CD4-positive, alpha-beta memory T cell (primary cell): ENCODE results near the gene TGFB1. TPM values are rescaled to one million over a fixed set of nuclear protein-coding genes. Genes with fewer than 3 reads are reported as not detected.
A peak's percentile ranks its signal among the peaks of the same experiment; 100 is the strongest.

Source experiments
- CTCF ChIA-PET: fragments of 350-600 bp; sonication (Branson Sonifier 250); formaldehyde crosslinking; loops from one replicate; lab custom pipeline; 2021; ENCODE audit warnings: inconsistent platforms; ENCODE audit not compliant: partially characterized antibody; lab: Charles Lee
- POLR2A ChIA-PET: fragments of 350-600 bp; sonication (Branson Sonifier 250); formaldehyde crosslinking; loops from one replicate; lab custom pipeline; 2021; ENCODE audit not compliant: partially characterized antibody; lab: Charles Lee
- DNase-seq, 5 donors: peaks; one replicate each; pipeline versions ENCODE4 v3.0.0 to v3.0.0-alpha.2; 2020 to 2022; ENCODE audit warnings: mixed read lengths in 1 of 5
- H3K27ac ChIP-seq: one replicate; pipeline ENCODE4 v1.7.0; 2013; ENCODE audit warnings: low read depth, low read length
- H3K27me3 ChIP-seq: 2 replicates; pipeline ENCODE4 v1.7.0; 2013; ENCODE audit warnings: mild to moderate bottlenecking, low read length, moderate library complexity; ENCODE audit not compliant: insufficient read depth
- H3K36me3 ChIP-seq: 2 replicates; pipeline ENCODE4 v1.7.0; 2013; ENCODE audit warnings: mild to moderate bottlenecking, low read length, moderate library complexity; ENCODE audit not compliant: insufficient read depth
- H3K4me1 ChIP-seq: 2 replicates; pipeline ENCODE4 v1.7.0; 2013; ENCODE audit warnings: mild to moderate bottlenecking, low read length, moderate library complexity; ENCODE audit not compliant: insufficient read depth
- H3K4me3 ChIP-seq, 2 donors: one replicate each; pipeline ENCODE4 v1.7.0; 2013; ENCODE audit warnings: low read length in 2 of 2, mild to moderate bottlenecking in 1 of 2
- H3K9me3 ChIP-seq, 2 donors: one replicate each; pipeline ENCODE4 v1.7.0; 2013; ENCODE audit warnings: low read length in 2 of 2, control low read depth in 1 of 2; ENCODE audit not compliant: control insufficient read depth in 1 of 2
- H3K27ac Mint-ChIP-seq, 7 donors: one replicate each; pipeline ENCODE4 v1.8.0; 2020 to 2021; ENCODE audit warnings: mixed read lengths in 7 of 7, mild to moderate bottlenecking in 6 of 7, inconsistent platforms in 3 of 7, moderate library complexity in 3 of 7
- H3K27me3 Mint-ChIP-seq, 2 donors: one replicate each; pipeline ENCODE4 v1.8.0; 2020 to 2021; ENCODE audit warnings: mixed read lengths in 2 of 2
- H3K36me3 Mint-ChIP-seq, 2 donors: one replicate each; pipeline ENCODE4 v1.8.0; 2020 to 2021; ENCODE audit warnings: mixed read lengths in 2 of 2, inconsistent platforms in 1 of 2, mild to moderate bottlenecking in 1 of 2
- H3K4me1 Mint-ChIP-seq, 4 donors: one replicate each; pipeline ENCODE4 v1.8.0; 2020 to 2021; ENCODE audit warnings: mixed read lengths in 4 of 4, mild to moderate bottlenecking in 1 of 4
- H3K4me3 Mint-ChIP-seq, 8 donors: one replicate each; pipeline ENCODE4 v1.8.0; 2020 to 2021; ENCODE audit warnings: mixed read lengths in 8 of 8, mild to moderate bottlenecking in 7 of 8, moderate library complexity in 6 of 8, inconsistent platforms in 3 of 8
- H3K9me3 Mint-ChIP-seq, 8 donors: one replicate each; pipeline ENCODE4 v1.8.0; 2020 to 2021; ENCODE audit warnings: mixed read lengths in 8 of 8, mild to moderate bottlenecking in 5 of 8, inconsistent platforms in 3 of 8, moderate library complexity in 1 of 8
- intact Hi-C: fragments of 100-400 bp; cut with micrococcal nuclease; formaldehyde crosslinking; loops from one replicate; pipeline ENCODE4 v1.15.1; 2023
- polyA plus RNA-seq, 2 donors: library from polyadenylated mRNA; unstranded; fragments of 300-500 nt; fragmentation: Illumina TruSeq; gene quantifications; one replicate each; pipeline ENCODE4 v1.2.3, GENCODE V29; 2021
- total RNA-seq, 2 experiments: library from RNA; stranded (reverse); gene quantifications; one replicate each; pipeline ENCODE4 v1.2.3, GENCODE V29; 2021

The TGFB1 gene
- total and polyA plus RNA-seq, 4 experiments from 2014 or later: 28.1 to 143 (median 110) TPM

- Mint-ChIP-seq H3K4me1 (peaks cover 76 to 99% (median 86%) of the 10 kb centered on the region in 4 donors), H3K9me3 (peaks cover 0 to 4% (median 0%) of the 10 kb centered on the region in 8 donors), H3K27me3 (no peaks in the 10 kb centered on the region), H3K36me3 (peaks cover 71 to 99% of the 10 kb centered on the region in 2 donors), H3K27ac (peak overlapping the region; percentile 95 to 100 (median 99)), H3K4me3 (peak overlapping the region in 7 of 8 donors; percentile 14 to 85 (median 42))
- H3K27me3 ChIP-seq: no peaks in the 10 kb centered on the region
- ChIA-PET POLR2A (interaction anchor here (0.8 to 26.9 kb wide), 7 partner anchors 9 to 140 kb away, joined by 3 to 711 read pairs (median 16); partner anchors contain the start of genes CCDC97, DMAC2, HNRNPUL1 and TGFB1), CTCF (interaction anchor here (1.0 to 12.4 kb wide), 6 partner anchors 8 to 95 kb away, joined by 3 to 165 read pairs (median 6); partner anchors contain the start of gene HNRNPUL1)
- no peaks in the 10 kb centered on the region for H3K9me3 ChIP-seq
- no peak for DNase-seq
- H3K4me1 ChIP-seq: peaks cover 92% of the 10 kb centered on the region
- H3K4me3 ChIP-seq: peak overlapping the region in 1 of 2 donors; percentile 6
- intact Hi-C loops: no loop called here
- peak overlapping the region; percentile 76 for H3K27ac ChIP-seq
- peaks cover 71% of the 10 kb centered on the region for H3K36me3 ChIP-seq
Observed at GRCh38 chr19:41299046-41299754, 54.5 kb downstream of the TGFB1 start.

- Histone ChIP-seq H3K4me3 (no peak overlapping the region), H3K27ac (peak overlapping the region; percentile 76), H3K4me1 (peaks cover 85% of the 10 kb centered on the region), H3K9me3 (no peaks in the 10 kb centered on the region), H3K27me3 (no peaks in the 10 kb centered on the region), H3K36me3 (peaks cover 71% of the 10 kb centered on the region)
- ChIA-PET CTCF (interaction anchor here (1.0 to 12.4 kb wide), 5 partner anchors 8 to 95 kb away, joined by 3 to 165 read pairs (median 5); partner anchors contain the start of gene HNRNPUL1), POLR2A (interaction anchor here (0.6 to 26.9 kb wide), 8 partner anchors 10 to 272 kb away, joined by 3 to 711 read pairs (median 4); partner anchors contain the start of genes CCDC97, DMAC2 and HNRNPUL1)
- Mint-ChIP-seq H3K27me3 (no peaks in the 10 kb centered on the region), H3K4me1 (peaks cover 72 to 92% (median 82%) of the 10 kb centered on the region in 4 donors), H3K9me3 (peaks cover 0 to 4% (median 0%) of the 10 kb centered on the region in 8 donors), H3K36me3 (peaks cover 69 to 99% of the 10 kb centered on the region in 2 donors), H3K4me3 (peak overlapping the region in 7 of 8 donors; percentile 59 to 85 (median 70)), H3K27ac (peak overlapping the region; percentile 95 to 100 (median 99))
- peak; percentile 47 to 80 (median 56) for DNase-seq
- intact Hi-C loops: no loop called here
Observed at GRCh38 chr19:41298348-41298964, 55.3 kb downstream of the TGFB1 start.

GRCh38 chr19:41297628-41298347 is 55.9 kb downstream of the TGFB1 start:
- Mint-ChIP-seq H3K36me3 (peaks cover 68 to 99% of the 10 kb centered on the region in 2 donors), H3K9me3 (peaks cover 0 to 4% (median 0%) of the 10 kb centered on the region in 8 donors), H3K27ac (peak overlapping the region; percentile 95 to 100 (median 99)), H3K4me3 (peak overlapping the region in 7 of 8 donors; percentile 59 to 85 (median 70)), H3K4me1 (peaks cover 67 to 85% (median 77%) of the 10 kb centered on the region in 4 donors), H3K27me3 (no peaks in the 10 kb centered on the region)
- POLR2A ChIA-PET: interaction anchor here (0.6 to 26.9 kb wide), 10 partner anchors 8 to 272 kb away, joined by 3 to 711 read pairs (median 3); partner anchors contain the start of genes CCDC97, DMAC2 and HNRNPUL1
- peak in 4 of 5 donors; percentile 37 to 66 (median 44) for DNase-seq
- no peaks in the 10 kb centered on the region for H3K9me3 ChIP-seq
- intact Hi-C loops: no loop called here
- H3K4me1 ChIP-seq: peaks cover 78% of the 10 kb centered on the region
- H3K4me3 ChIP-seq: no peak overlapping the region
- CTCF ChIA-PET: interaction anchor here (1.0 to 12.4 kb wide), 5 partner anchors 9 to 94 kb away, joined by 3 to 165 read pairs (median 5); partner anchors contain the start of gene HNRNPUL1
- H3K27ac ChIP-seq: peak overlapping the region; percentile 76
- H3K36me3 ChIP-seq: peaks cover 77% of the 10 kb centered on the region
- H3K27me3 ChIP-seq: no peaks in the 10 kb centered on the region

GRCh38 chr19:41296433-41296871 is 57.3 kb downstream of the TGFB1 start:
- peak in 1 of 5 donors; percentile 58 for DNase-seq
- H3K4me1 ChIP-seq: peaks cover 65% of the 10 kb centered on the region
- peaks cover 59 to 72% (median 67%) of the 10 kb centered on the region in 4 donors for H3K4me1 Mint-ChIP-seq
- peak overlapping the region in 6 of 8 donors; percentile 12 to 85 (median 58) for H3K4me3 Mint-ChIP-seq
- CTCF ChIA-PET: interaction anchor here (1.0 to 6.5 kb wide), 2 partner anchors 10 to 57 kb away, joined by 4 to 54 read pairs; partner anchors contain the start of gene TGFB1
- no peaks in the 10 kb centered on the region for H3K27me3 Mint-ChIP-seq
- H3K27me3 ChIP-seq: no peaks in the 10 kb centered on the region
- intact Hi-C loops: no loop called here
- POLR2A ChIA-PET: interaction anchor here (1.0 to 26.9 kb wide), 6 partner anchors 12 to 176 kb away, joined by 3 to 711 read pairs (median 10); partner anchors contain the start of genes CCDC97 and HNRNPUL1
- no peak overlapping the region for H3K4me3 ChIP-seq
- H3K27ac ChIP-seq: peak overlapping the region; percentile 76
- H3K9me3 Mint-ChIP-seq: peaks cover 0 to 4% (median 0%) of the 10 kb centered on the region in 8 donors
- peak overlapping the region; percentile 95 to 100 (median 99) for H3K27ac Mint-ChIP-seq
- peaks cover 66 to 98% of the 10 kb centered on the region in 2 donors for H3K36me3 Mint-ChIP-seq
- no peaks in the 10 kb centered on the region for H3K9me3 ChIP-seq
- H3K36me3 ChIP-seq: peaks cover 84% of the 10 kb centered on the region

GRCh38 chr19:41295499-41295898 is 58.2 kb downstream of the TGFB1 start:
- Histone ChIP-seq H3K27ac (no peak overlapping the region), H3K4me1 (peaks cover 55% of the 10 kb centered on the region), H3K4me3 (no peak overlapping the region), H3K9me3 (no peaks in the 10 kb centered on the region), H3K27me3 (no peaks in the 10 kb centered on the region), H3K36me3 (peaks cover 84% of the 10 kb centered on the region)
- intact Hi-C loops: no loop called here
- ChIA-PET CTCF (interaction anchor here (6.5 kb wide), 1 partner anchor 11 kb away, joined by 54 read pairs; no protein-coding TSS in a partner anchor), POLR2A (interaction anchor here (1.0 to 26.9 kb wide), 4 partner anchors 13 to 175 kb away, joined by 3 to 711 read pairs (median 48); partner anchors contain the start of genes CCDC97 and HNRNPUL1)
- H3K36me3 Mint-ChIP-seq: peaks cover 67 to 96% of the 10 kb centered on the region in 2 donors
- H3K27me3 Mint-ChIP-seq: no peaks in the 10 kb centered on the region
- no peak for DNase-seq
- H3K4me1 Mint-ChIP-seq: peaks cover 50 to 62% (median 61%) of the 10 kb centered on the region in 4 donors
- peak overlapping the region in 1 of 8 donors; percentile 35 for H3K4me3 Mint-ChIP-seq
- peaks cover 0 to 4% (median 0%) of the 10 kb centered on the region in 8 donors for H3K9me3 Mint-ChIP-seq
- peak overlapping the region; percentile 14 to 100 (median 99) for H3K27ac Mint-ChIP-seq

- intact Hi-C loops: no loop called here
Observed at GRCh38 chr19:41294393-41294792, 59.3 kb downstream of the TGFB1 start.

More at GRCh38 chr19:41294393-41294792, 59.3 kb downstream of the TGFB1 start:
- Histone ChIP-seq H3K4me1 (peaks cover 44% of the 10 kb centered on the region), H3K36me3 (peaks cover 86% of the 10 kb centered on the region), H3K27ac (no peak overlapping the region), H3K4me3 (no peak overlapping the region), H3K9me3 (no peaks in the 10 kb centered on the region), H3K27me3 (no peaks in the 10 kb centered on the region)
- H3K4me1 Mint-ChIP-seq: peaks cover 39 to 51% (median 50%) of the 10 kb centered on the region in 4 donors
- peaks cover 65 to 95% of the 10 kb centered on the region in 2 donors for H3K36me3 Mint-ChIP-seq
- ChIA-PET POLR2A (interaction anchor here (7.5 to 26.9 kb wide), 2 partner anchors 14 to 32 kb away, joined by 81 to 711 read pairs; partner anchors contain the start of genes CCDC97 and HNRNPUL1), CTCF (interaction anchor here (6.5 kb wide), 1 partner anchor 12 kb away, joined by 54 read pairs; no protein-coding TSS in a partner anchor)
- H3K9me3 Mint-ChIP-seq: peaks cover 0 to 4% (median 0%) of the 10 kb centered on the region in 8 donors
- H3K4me3 Mint-ChIP-seq: no peak overlapping the region
- no peaks in the 10 kb centered on the region for H3K27me3 Mint-ChIP-seq
- no peak for DNase-seq
- peak overlapping the region in 5 of 7 donors; percentile 16 to 99 (median 79) for H3K27ac Mint-ChIP-seq
